Measurements from ENCODE around the gene SULT1E1.

Gene SULT1E1

DNA sequence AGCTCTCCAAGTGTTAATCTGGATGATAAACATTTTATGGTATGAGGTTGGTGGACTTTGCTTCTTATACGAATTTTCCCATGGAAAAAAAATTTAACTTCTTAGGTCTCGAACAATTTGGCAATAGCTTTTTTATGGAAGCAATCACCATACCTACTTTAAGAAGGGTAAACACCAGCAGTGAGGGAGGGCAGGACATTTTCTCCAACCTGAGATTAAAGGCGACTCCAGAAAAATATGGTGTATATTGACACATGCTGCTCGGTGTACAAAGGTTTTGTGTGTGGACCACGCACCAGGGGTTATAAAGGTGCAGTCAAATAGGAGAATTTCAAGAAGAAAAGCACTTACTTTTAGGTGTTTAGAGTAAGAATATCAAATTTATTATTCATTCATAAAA lies 34.2 kb upstream of the SULT1E1 start (continued):
- no peak for TF ChIP-seq MZF1 (tag by site-specific recombination; IDR thresholded peaks at IDR 0.05; ENCODE audit: borderline replicate concordance)
- TF ChIP-seq, protein P1, sequence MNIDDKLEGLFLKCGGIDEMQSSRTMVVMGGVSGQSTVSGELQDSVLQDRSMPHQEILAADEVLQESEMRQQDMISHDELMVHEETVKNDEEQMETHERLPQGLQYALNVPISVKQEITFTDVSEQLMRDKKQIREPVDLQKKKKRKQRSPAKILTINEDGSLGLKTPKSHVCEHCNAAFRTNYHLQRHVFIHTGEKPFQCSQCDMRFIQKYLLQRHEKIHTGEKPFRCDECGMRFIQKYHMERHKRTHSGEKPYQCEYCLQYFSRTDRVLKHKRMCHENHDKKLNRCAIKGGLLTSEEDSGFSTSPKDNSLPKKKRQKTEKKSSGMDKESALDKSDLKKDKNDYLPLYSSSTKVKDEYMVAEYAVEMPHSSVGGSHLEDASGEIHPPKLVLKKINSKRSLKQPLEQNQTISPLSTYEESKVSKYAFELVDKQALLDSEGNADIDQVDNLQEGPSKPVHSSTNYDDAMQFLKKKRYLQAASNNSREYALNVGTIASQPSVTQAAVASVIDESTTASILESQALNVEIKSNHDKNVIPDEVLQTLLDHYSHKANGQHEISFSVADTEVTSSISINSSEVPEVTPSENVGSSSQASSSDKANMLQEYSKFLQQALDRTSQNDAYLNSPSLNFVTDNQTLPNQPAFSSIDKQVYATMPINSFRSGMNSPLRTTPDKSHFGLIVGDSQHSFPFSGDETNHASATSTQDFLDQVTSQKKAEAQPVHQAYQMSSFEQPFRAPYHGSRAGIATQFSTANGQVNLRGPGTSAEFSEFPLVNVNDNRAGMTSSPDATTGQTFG (tag by site-specific recombination; IDR thresholded peaks at IDR 0.05; ENCODE audit: borderline replicate concordance), result no peak

DNA sequence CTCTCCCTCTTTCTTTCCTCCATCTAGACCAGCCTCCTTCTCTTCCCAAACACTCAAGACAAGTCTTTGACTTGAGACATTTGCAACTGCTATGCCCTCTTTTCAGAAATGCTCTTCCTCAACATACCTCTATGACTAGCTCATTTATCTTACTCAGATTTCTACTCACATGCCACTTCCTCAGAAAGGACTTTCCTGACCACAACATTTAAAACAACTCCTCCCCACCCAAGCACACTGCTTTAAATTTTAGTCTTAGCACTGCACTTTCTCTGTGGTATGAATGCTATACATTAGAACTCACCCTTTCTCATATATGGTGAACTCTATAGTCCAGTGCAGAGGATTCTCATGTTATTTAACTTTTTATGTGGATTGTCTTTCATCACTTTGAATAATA lies 28.4 kb upstream of the SULT1E1 start:
- CTCF ChIA-PET, result no interaction called here

DNA sequence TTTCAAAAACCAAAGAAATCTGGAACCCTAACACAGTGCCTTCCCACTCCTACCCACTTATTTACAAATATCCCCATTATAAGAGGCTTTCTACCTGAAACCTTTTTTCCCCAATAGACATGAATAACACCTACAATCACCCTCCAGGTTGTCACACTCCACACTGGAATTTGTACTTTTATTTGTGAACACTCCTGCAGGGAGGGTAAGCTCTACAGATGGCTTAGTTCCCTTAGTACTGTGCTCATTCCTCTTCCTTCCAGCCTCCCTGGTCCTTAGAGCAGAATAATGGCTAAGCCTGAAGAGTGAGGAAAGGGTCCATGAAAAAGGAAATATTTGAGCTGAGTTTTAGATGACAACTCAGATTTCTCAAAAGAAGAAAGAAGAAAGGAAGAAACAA lies 22.2 kb upstream of the SULT1E1 start:
- ChIA-PET POLR2A (no interaction called here), CTCF (interaction anchor here (0.6 to 1.1 kb wide), 4 partner anchors 226 to 709 kb away, joined by 3 to 6 read pairs (median 4); no protein-coding TSS in a partner anchor)
- Histone ChIP-seq H3K9me3 (ENCODE audit: control insufficient read depth, insufficient read depth, low read depth, low read length) (no peaks in the 10 kb centered on the region), H3K4me3 (ENCODE audit: low read depth, low read length) (no peak overlapping the region), H3K36me3 (ENCODE audit: control insufficient read depth in 2 of 2, insufficient read depth in 1 of 2, low read length in 2 of 2) (no peaks in the 10 kb centered on the region), H3K4me1 (ENCODE audit: control insufficient read depth, insufficient read depth, low read length) (no peaks in the 10 kb centered on the region), H3K27ac (ENCODE audit: extremely low read depth, low read depth, low read length) (no peak overlapping the region)
- TF ChIP-seq ZNF341 (tag by site-specific recombination; IDR thresholded peaks at IDR 0.05; ENCODE audit: low read depth) (no peak), ZEB2 (tag by site-specific recombination; IDR thresholded peaks at IDR 0.05) (no peak), ZBTB8A (tag by site-specific recombination; IDR thresholded peaks at IDR 0.05) (no peak), ZNF292 (tag by site-specific recombination; IDR thresholded peaks at IDR 0.05; ENCODE audit: borderline replicate concordance, low read depth) (no peak), ZBTB17 (tag by site-specific recombination; IDR thresholded peaks at IDR 0.05) (no peak), ZSCAN23 (tag by site-specific recombination; IDR thresholded peaks at IDR 0.05) (no peak), GFI1B (tag by site-specific recombination; IDR thresholded peaks at IDR 0.05) (no peak), ZNF354C (tag by site-specific recombination; IDR thresholded peaks at IDR 0.05; ENCODE audit: borderline replicate concordance, low read depth) (no peak), ZNF596 (tag by site-specific recombination; IDR thresholded peaks at IDR 0.05) (no peak), ZNF391 (tag by site-specific recombination; IDR thresholded peaks at IDR 0.05; ENCODE audit: borderline replicate concordance, low read depth) (no peak)
- TF ChIP-seq, protein P2, sequence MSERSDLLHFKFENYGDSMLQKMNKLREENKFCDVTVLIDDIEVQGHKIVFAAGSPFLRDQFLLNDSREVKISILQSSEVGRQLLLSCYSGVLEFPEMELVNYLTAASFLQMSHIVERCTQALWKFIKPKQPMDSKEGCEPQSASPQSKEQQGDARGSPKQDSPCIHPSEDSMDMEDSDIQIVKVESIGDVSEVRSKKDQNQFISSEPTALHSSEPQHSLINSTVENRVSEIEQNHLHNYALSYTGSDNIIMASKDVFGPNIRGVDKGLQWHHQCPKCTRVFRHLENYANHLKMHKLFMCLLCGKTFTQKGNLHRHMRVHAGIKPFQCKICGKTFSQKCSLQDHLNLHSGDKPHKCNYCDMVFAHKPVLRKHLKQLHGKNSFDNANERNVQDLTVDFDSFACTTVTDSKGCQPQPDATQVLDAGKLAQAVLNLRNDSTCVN (tag by site-specific recombination; optimal IDR thresholded peaks at IDR 0.05), result no peak
- TF ChIP-seq, protein P1 (tag by site-specific recombination; IDR thresholded peaks at IDR 0.05; ENCODE audit: borderline replicate concordance), result no peak
- TF ChIP-seq, protein P3, sequence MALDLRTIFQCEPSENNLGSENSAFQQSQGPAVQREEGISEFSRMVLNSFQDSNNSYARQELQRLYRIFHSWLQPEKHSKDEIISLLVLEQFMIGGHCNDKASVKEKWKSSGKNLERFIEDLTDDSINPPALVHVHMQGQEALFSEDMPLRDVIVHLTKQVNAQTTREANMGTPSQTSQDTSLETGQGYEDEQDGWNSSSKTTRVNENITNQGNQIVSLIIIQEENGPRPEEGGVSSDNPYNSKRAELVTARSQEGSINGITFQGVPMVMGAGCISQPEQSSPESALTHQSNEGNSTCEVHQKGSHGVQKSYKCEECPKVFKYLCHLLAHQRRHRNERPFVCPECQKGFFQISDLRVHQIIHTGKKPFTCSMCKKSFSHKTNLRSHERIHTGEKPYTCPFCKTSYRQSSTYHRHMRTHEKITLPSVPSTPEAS (tag by site-specific recombination; IDR thresholded peaks at IDR 0.05), result no peak

More for the DNA sequence above, 28.4 kb upstream of the SULT1E1 start:
- POLR2A ChIA-PET, result no interaction called here
- no peak overlapping the region for H3K27ac ChIP-seq (ENCODE audit: extremely low read depth, low read depth, low read length)
- H3K36me3 ChIP-seq (ENCODE audit: control insufficient read depth in 2 of 2, insufficient read depth in 1 of 2, low read length in 2 of 2), result no peaks in the 10 kb centered on the region
- no peaks in the 10 kb centered on the region for H3K4me1 ChIP-seq (ENCODE audit: control insufficient read depth, insufficient read depth, low read length)
- TF ChIP-seq MEIS1 (CRISPR knock-in tag; IDR thresholded peaks at IDR 0.05; ENCODE audit: borderline replicate concordance) (no peak), ZFP37 (tag by site-specific recombination; IDR thresholded peaks at IDR 0.05) (no peak), ZNF112 (tag by site-specific recombination; IDR thresholded peaks at IDR 0.05) (no peak), GFI1B (tag by site-specific recombination; IDR thresholded peaks at IDR 0.05) (no peak), SALL2 (tag by site-specific recombination; IDR thresholded peaks at IDR 0.05; ENCODE audit: borderline replicate concordance) (no peak), ZNF174 (tag by site-specific recombination; IDR thresholded peaks at IDR 0.05) (no peak), ZBTB48 (tag by site-specific recombination; IDR thresholded peaks at IDR 0.05) (no peak), SP7 (tag by site-specific recombination; IDR thresholded peaks at IDR 0.05) (no peak), ZNF785 (tag by site-specific recombination; IDR thresholded peaks at IDR 0.05) (no peak), ZNF777 (tag by site-specific recombination; IDR thresholded peaks at IDR 0.05; ENCODE audit: borderline replicate concordance) (no peak), WT1 (tag by site-specific recombination; IDR thresholded peaks at IDR 0.05) (no peak), ZNF544 (tag by site-specific recombination; IDR thresholded peaks at IDR 0.05) (no peak), ZNF660 (tag by site-specific recombination; IDR thresholded peaks at IDR 0.05) (no peak), ZNF768 (tag by site-specific recombination; IDR thresholded peaks at IDR 0.05) (no peak), ZNF48 (tag by site-specific recombination; IDR thresholded peaks at IDR 0.05) (no peak), ZNF223 (tag by site-specific recombination; IDR thresholded peaks at IDR 0.05) (no peak), ZNF292 (tag by site-specific recombination; IDR thresholded peaks at IDR 0.05; ENCODE audit: borderline replicate concordance, low read depth) (no peak)
- TF ChIP-seq, protein P4, sequence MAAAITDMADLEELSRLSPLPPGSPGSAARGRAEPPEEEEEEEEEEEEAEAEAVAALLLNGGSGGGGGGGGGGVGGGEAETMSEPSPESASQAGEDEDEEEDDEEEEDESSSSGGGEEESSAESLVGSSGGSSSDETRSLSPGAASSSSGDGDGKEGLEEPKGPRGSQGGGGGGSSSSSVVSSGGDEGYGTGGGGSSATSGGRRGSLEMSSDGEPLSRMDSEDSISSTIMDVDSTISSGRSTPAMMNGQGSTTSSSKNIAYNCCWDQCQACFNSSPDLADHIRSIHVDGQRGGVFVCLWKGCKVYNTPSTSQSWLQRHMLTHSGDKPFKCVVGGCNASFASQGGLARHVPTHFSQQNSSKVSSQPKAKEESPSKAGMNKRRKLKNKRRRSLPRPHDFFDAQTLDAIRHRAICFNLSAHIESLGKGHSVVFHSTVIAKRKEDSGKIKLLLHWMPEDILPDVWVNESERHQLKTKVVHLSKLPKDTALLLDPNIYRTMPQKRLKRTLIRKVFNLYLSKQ (tag by site-specific recombination; IDR thresholded peaks at IDR 0.05; ENCODE audit: borderline replicate concordance), result no peak
- TF ChIP-seq, protein P3 (tag by site-specific recombination; IDR thresholded peaks at IDR 0.05), result no peak
- H3K9me3 ChIP-seq (ENCODE audit: control insufficient read depth, insufficient read depth, low read depth, low read length), result no peaks in the 10 kb centered on the region
- H3K4me3 ChIP-seq (ENCODE audit: low read depth, low read length), result no peak overlapping the region

All from HEK293 (cell line).